Measurements from ENCODE around the gene IL25.

The IL25 gene

GRCh38 chr14:23353433-23353780 is 19.2 kb upstream of the IL25 start:
- no peak for DNase-seq (ENCODE audit: low spot score)

DNA sequence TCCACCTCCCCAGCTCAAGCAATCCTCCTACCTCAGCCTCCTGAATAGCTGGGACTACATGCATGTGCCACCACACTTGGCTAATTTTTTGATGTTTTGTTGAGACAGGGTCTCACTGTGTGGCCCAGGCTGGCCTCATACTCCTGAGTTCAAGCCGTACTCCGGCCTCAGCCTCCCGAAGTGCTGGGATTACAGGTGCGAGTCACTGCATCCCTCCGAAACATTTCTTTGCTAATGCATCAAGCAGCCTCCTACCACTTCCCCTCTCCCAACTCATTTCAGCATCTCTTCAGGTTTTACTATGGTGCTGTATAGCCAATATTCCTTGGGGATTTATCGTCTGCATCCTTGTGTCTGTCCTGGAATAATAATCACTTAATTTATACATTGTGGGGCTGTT is 17.6 kb upstream of the IL25 start:
- DNase-seq (ENCODE audit: low spot score) = no peak

- no peak for DNase-seq (ENCODE audit: low spot score)
These were observed 16.7 kb upstream of the IL25 start for GRCh38 chr14:23355871-23356435.

GRCh38 chr14:23356662-23357061 is 15.9 kb upstream of the IL25 start:
- DNase-seq (ENCODE audit: low spot score) = no peak

GRCh38 chr14:23357261-23357660 is 15.3 kb upstream of the IL25 start:
- DNase-seq (ENCODE audit: low spot score) = no peak

- DNase-seq (ENCODE audit: low spot score) = no peak
These were observed 14.6 kb upstream of the IL25 start for GRCh38 chr14:23358042-23358441.

GRCh38 chr14:23358553-23359166 is 13.9 kb upstream of the IL25 start:
- DNase-seq (ENCODE audit: low spot score) = no peak

DNA sequence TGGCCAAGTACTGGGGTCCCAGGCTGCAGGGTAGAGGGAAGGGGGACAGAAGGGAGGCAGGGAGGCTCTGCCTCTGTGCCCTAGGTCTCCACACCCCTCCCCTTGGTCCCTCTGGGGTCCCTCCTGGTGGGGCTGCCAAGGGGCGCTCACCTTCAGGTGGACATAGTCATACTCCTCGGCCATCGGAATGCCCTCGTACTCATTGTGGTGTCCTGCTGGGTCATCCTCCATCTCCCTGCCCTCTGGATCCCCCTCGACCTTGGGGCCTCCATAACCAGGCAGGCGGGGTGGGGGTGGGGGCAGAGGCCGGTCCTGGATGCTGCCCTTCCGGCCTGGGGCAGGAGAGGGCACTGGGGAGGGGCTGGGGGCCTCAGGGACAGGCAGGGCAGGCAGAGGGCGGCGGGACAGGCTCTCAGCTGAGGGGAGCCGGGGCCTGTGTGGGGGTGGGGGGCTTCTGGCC is 13.4 kb upstream of the IL25 start:
- no peak for DNase-seq (ENCODE audit: low spot score)

DNA sequence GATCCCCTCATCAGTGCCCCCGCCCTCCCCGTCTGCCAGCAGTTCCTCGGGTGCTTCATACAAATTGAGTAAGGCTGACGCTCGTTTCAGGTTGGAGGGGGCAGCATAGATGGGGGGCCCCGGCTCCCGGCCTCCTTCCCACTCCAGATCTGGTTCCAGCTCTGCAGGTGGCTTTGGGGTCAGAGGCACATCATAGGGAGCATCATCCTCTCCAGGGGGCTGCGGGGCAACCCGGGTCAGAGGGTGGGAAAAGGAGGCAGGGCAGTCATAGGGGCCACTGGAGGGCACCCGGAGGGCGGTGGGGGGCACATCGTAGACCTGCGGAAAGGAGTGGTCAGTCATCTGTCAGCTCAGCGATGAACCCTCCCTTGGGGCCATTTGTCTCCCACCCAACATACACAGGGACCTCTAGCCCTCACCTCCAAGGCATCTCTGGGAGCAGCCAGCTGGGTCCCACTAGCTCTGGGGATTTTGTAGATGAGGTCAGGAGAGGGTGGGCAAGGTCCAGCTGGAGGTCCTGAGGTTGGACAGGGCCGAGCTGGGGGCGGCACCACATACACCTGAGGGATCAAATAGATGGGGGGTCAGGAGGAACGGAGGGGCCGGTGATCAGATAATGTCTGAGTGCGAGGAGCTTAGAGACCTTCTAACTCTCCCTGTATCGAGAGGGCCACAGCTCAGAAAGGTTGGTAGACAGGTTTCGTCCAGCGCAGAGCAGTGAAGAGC is 12.7 kb upstream of the IL25 start:
- no peak for DNase-seq (ENCODE audit: low spot score)

GRCh38 chr14:23360496-23360895 is 12.1 kb upstream of the IL25 start:
- DNase-seq (ENCODE audit: low spot score) = no peak

DNA sequence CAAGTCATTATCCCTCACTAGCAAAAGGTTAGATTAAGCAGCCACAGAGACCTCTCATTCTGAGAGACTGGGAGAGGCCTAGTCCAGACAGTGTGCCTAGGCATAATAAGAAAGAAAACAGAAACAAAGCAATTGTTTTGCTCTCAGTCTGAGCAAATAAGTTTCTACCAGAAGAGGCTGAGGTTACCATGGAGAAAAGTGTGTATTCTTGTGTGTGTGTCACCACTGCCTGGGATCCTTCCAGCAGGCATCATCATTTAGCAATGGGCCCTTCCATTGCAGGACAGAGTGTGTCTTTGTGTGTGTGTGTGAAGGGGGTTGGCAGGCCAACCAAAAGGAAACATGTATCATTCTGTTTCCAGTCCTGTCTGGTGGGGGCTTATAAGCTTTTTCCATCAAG is 11.3 kb upstream of the IL25 start:
- DNase-seq (ENCODE audit: low spot score) = peak; percentile 65

- DNase-seq (ENCODE audit: low spot score) = no peak
These were observed 10.8 kb upstream of the IL25 start for GRCh38 chr14:23361763-23362162.

DNA sequence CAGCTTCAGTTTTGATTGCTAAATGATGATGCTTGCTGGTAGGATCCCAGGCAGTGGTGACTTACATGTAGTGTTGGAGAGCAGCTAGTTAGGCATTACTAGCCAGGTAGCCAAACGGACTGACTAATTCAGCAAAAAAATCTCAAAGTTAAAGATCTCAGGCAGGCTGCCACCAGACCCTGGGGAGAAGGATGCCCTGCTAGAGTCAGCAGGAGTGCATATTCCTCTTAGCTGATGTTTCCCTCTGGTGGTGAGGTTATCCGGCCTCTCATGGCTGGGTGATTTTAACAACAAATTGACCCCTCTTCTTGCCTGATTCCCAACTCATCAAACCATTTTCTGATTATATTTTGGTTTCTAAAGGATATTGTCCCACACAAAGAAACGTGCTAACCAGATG is 10.4 kb upstream of the IL25 start:
- DNase-seq (ENCODE audit: low spot score) = no peak

GRCh38 chr14:23364164-23365035 is 8.2 kb upstream of the IL25 start:
- DNase-seq (ENCODE audit: low spot score) = peak; percentile 40

DNA sequence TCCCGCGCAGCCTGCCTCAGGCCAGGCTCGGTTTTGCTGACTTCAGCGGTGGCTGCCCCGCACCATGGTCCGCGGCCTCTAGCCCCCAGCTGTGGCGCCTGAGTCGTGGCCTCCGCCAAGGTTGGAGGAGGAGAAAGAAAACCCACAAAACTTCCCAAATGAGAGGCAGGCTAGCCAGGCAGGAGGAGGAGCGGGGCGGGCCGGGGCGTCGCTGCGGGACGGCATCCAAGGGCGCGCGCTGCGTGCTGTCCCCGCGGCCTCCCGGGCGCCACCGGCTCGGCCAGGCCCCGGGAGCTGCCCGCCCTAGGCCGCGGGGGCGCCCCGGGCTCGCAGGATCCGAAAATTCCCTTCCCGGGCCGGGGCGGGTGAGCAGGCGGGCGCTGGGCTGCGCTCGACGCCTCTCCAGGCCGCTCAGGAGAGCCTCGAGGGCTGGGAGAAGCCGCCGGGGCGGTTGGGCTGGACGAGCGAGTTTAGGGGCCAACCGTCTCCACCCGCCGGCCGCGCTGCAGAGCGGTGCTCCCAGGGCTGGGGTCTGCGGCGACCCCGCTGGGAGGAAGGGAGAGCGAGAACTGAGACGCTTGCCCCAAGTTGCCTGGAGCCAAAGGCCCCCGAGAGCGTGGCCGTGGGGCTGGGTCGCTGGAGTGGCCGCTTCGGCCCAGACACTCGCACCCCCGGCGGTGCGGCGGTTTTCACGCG is 7.4 kb upstream of the IL25 start, which contains the start of gene EFS:
Gene EFS, minus strand, starts transcription at position 137 of the 696 bp plus-strand sequence. CDS start 147 bp downstream, outside the sequence.
- peak; percentile 41 for DNase-seq (ENCODE audit: low spot score)

- DNase-seq (ENCODE audit: low spot score) = peak; percentile 59
These were observed 6.7 kb upstream of the IL25 start for GRCh38 chr14:23365732-23366425.

GRCh38 chr14:23366426-23366921 is 6.1 kb upstream of the IL25 start:
- peak; percentile 69 for DNase-seq (ENCODE audit: low spot score)

GRCh38 chr14:23370221-23370620 is 2.4 kb upstream of the IL25 start:
- no peak for DNase-seq (ENCODE audit: low spot score)

GRCh38 chr14:23371865-23372264 is 744 bp upstream of the IL25 start:
- DNase-seq (ENCODE audit: low spot score) = no peak

DNA sequence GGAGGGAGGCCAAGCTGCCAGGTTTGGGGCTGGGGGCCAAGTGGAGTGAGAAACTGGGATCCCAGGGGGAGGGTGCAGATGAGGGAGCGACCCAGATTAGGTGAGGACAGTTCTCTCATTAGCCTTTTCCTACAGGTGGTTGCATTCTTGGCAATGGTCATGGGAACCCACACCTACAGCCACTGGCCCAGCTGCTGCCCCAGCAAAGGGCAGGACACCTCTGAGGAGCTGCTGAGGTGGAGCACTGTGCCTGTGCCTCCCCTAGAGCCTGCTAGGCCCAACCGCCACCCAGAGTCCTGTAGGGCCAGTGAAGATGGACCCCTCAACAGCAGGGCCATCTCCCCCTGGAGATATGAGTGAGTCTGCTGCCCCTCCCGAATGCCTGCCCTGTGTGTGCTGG is 432 bp downstream of the IL25 start:
- DNase-seq (ENCODE audit: low spot score) = no peak

All from hepatic stellate cell (primary cell).